Muscle of leg (tissue), 11 donors: Measurements from ENCODE around the gene TBC1D1. TPM values are rescaled to one million over a fixed set of nuclear protein-coding genes. Genes with fewer than 3 reads are reported as not detected.
A peak's percentile ranks its signal among the peaks of the same experiment; 100 is the strongest.
"Not testable (repeated sequence)": the region's sequence is repeated elsewhere in the genome, so short reads cannot be mapped to it uniquely, and the experiment has no call there.

Source experiments
- DNase-seq: peaks from one replicate; pipeline ENCODE4 v3.0.0; 2013
- H3K27ac ChIP-seq: one replicate; pipeline ENCODE4 v1.5.1; 2013; ENCODE audit warnings: mild to moderate bottlenecking, low read length, control low read depth
- H3K27me3 ChIP-seq: one replicate; pipeline ENCODE4 v1.6.1; 2013; ENCODE audit warnings: low read length; ENCODE audit not compliant: control insufficient read depth, insufficient read depth
- H3K36me3 ChIP-seq: one replicate; pipeline ENCODE4 v1.6.1; 2013; ENCODE audit warnings: low read length; ENCODE audit not compliant: control insufficient read depth, insufficient read depth
- H3K4me1 ChIP-seq: one replicate; pipeline ENCODE4 v1.6.1; 2013; ENCODE audit warnings: low read length; ENCODE audit not compliant: control insufficient read depth, insufficient read depth
- H3K4me3 ChIP-seq: one replicate; pipeline ENCODE4 v1.5.1; 2013; ENCODE audit warnings: low read length, control low read depth
- H3K9me3 ChIP-seq: replicated peaks from 2 replicates; pipeline ENCODE4 v1.6.1; 2013; ENCODE audit warnings: low read depth, low read length; ENCODE audit not compliant: control insufficient read depth
- WGBS: methylation state at CpG from one replicate; pipeline ENCODE4 v1.1.5; 2013; ENCODE audit warnings: missing lambda C conversion rate; ENCODE audit not compliant: insufficient coverage; 5-methylcytosine and 5-hydroxymethylcytosine counted together
- polyA plus RNA-seq, 8 donors: library from polyadenylated mRNA; unstranded; fragments of 120-200 nt; gene quantifications; one replicate each; pipeline versions ENCODE4 v1.2.1 to v1.2.3, GENCODE V29; 2013; ENCODE audit warnings: inconsistent platforms in 1 of 8, low replicate concordance in 1 of 8; ENCODE audit not compliant: insufficient read length in 8 of 8, insufficient read depth in 1 of 8
- total RNA-seq: library from RNA; stranded (reverse); fragments of 120-200 nt; gene quantifications from one replicate; pipeline ENCODE4 v1.2.4, GENCODE V29; 2013

TBC1D1 gene
- total and polyA plus RNA-seq, 9 donors = 38.0 to 85.3 (median 55.3) TPM

DNA sequence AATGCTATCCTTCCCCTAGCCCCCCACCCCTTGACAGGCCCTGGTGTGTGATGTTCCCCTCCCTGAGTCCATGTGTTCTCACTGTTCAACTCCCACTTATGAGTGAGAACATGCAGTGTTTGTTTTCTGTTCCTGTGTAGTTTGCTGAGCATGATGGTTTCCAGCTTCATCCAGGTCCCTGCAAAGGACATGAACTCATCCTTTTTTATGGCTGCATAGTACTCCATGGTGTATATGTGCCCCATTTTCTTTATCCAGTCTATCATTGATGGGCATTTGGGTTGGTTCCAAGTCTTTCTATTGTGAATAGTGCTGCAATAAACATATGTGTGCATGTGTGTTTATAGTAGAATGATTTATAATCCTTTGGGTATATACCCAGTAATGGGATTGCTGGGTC lies 32.2 kb downstream of the TBC1D1 start:
- not testable (repeated sequence) for H3K4me3 ChIP-seq, DNase-seq, H3K27me3 ChIP-seq, H3K27ac ChIP-seq, H3K4me1 ChIP-seq, H3K36me3 ChIP-seq, H3K9me3 ChIP-seq

DNA sequence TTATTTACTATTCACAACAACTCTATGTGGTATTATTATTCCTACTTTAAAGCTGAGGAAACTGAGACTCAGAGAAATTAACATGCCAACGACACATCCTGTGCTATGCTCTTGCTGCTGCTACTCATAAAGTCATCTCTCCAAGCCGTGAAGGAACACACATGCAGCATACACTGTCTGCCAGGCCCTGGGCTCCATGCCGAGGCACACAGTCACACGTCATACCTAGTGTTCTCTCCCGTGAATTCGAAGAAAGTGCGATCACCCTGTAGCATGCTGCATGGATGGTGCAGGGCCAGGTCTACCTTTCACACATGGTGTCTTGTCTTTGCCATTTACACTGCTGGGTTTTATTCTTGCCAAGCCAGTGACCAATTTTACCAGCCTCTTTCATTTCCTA lies 34.1 kb downstream of the TBC1D1 start:
- Histone ChIP-seq H3K4me1 (no peaks in the 10 kb centered on the region), H3K9me3 (no peaks in the 10 kb centered on the region), H3K4me3 (no peak overlapping the region), H3K27ac (no peak overlapping the region), H3K36me3 (no peaks in the 10 kb centered on the region), H3K27me3 (no peaks in the 10 kb centered on the region)
- WGBS = 77% methylated on average over 7 of the region's 7 CpGs
- DNase-seq = no peak

DNA sequence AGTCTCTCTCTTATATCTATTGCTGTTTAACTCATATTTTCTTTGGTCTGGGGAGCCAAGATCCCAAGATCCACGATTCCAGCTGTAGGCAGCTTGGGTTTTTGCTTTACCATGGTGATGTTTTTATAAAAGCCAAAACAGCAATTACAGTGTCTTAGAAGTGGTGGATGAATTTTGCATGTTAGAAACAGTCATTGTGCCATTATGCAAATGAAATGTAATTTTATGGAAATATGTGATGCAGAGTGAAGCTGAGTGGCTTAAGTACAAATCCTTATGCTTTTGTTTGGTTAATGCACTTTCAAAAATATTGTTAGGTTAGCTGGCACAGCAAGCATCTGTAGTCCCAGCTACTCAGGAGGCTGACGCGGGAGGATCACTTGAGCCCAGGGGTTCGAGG lies 36.5 kb downstream of the TBC1D1 start:
- H3K36me3 ChIP-seq = no peaks in the 10 kb centered on the region
- peaks cover 3% of the 10 kb centered on the region for H3K4me1 ChIP-seq
- H3K27ac ChIP-seq = no peak overlapping the region
- WGBS = 80% methylated on average over 2 of the region's 4 CpGs
- no peak overlapping the region for H3K4me3 ChIP-seq
- DNase-seq = no peak
- H3K9me3 ChIP-seq = no peaks in the 10 kb centered on the region
- H3K27me3 ChIP-seq = no peaks in the 10 kb centered on the region

DNA sequence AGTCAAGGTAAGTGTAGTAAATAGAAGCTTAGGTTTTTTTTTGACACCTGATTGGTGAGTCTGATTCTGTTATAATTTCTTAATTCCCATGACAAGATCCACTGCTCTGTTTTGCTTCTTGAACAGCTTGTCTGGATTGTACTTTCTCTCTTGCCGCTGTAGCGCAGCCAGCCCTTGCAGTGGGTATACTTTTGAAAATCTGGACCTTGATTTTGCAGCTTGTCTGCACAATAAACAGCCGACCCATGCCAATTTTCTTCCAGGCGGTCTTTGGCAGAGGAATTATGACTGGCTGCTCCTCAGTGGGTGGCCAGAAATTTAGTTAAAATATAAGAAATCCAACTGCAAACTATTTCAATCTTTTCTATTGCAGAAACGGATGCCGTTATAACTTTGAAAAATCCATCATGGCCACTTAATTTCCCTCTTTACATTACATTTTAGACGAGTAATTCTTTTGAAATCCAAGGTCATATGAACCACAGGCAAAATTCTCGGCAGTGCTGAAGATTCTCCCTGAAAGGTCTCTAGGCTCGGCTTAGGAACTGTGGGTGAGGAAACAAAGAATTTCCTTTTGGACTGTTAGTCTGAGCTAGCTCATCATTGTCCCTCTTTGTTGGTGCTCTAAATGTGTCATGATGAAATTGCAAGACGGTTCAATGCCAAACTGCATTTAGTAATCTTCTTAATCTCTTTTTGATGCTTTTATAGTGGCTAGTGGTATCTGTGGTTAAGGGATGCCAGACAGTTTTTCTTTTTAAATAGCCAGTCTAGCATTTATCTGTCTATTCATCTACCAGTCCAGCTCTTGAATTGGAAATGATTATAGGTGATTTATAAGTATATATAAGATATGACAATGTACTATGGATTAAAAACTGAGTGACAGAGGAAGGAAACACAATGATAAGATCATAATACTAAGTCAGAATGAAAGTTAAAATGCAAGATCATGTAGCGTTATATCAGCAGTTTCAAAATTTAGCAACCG lies 37.8 kb downstream of the TBC1D1 start:
- 61% methylated on average over 2 of the region's 12 CpGs for WGBS
- Histone ChIP-seq H3K9me3 (no peaks in the 10 kb centered on the region), H3K4me1 (peaks cover 3% of the 10 kb centered on the region), H3K27ac (no peak overlapping the region), H3K36me3 (no peaks in the 10 kb centered on the region), H3K4me3 (no peak overlapping the region), H3K27me3 (no peaks in the 10 kb centered on the region)
- DNase-seq = no peak

DNA sequence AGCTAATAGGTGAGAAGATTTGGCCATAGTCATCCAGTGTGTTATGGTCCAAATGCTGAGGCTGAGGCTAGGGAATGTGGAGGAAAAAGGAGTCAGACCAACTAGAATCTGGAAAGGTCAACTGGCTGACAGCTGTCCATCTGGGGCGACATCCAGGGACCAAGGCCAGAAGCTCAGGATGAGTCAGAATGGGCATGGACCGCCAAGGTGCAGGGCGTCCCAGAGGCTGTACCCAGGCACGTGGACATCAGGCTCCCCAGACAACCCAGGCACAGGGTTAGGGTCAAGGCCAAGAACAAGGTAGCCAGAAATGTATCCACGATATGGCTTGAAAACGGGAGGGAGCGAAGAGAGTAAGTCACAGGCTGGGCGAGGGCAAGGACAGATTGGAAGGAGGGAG lies 43.2 kb downstream of the TBC1D1 start:
- 94% methylated on average over 8 of the region's 8 CpGs for WGBS
- Histone ChIP-seq H3K27ac (no peak overlapping the region), H3K36me3 (no peaks in the 10 kb centered on the region), H3K4me3 (no peak overlapping the region), H3K9me3 (no peaks in the 10 kb centered on the region), H3K27me3 (no peaks in the 10 kb centered on the region), H3K4me1 (peaks cover 3% of the 10 kb centered on the region)
- no peak for DNase-seq

DNA sequence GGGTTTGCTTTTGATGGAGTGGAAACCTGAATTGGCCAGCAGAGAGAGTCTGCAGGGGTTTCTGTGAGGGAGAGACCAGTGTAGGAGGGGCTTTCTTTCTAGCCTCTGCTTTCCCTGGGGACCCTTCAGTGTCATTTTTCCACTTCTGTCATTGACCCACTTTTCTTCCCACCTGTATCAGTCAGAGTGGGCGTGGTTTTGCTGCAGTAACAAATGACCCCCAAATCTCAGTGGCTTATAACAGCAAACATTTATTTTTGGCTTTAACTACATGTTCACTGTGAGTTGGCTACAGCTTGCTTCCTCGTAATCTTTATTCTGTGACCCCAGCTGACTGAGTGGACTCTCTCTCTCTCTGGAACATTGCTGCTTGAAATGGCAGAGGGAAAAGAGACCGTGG lies 43.7 kb downstream of the TBC1D1 start:
- H3K9me3 ChIP-seq = no peaks in the 10 kb centered on the region
- peaks cover 3% of the 10 kb centered on the region for H3K4me1 ChIP-seq
- WGBS = 50% methylated on average over 1 of the region's 3 CpGs
- no peak overlapping the region for H3K4me3 ChIP-seq
- no peak for DNase-seq
- H3K27ac ChIP-seq = no peak overlapping the region
- H3K36me3 ChIP-seq = no peaks in the 10 kb centered on the region
- no peaks in the 10 kb centered on the region for H3K27me3 ChIP-seq

DNA sequence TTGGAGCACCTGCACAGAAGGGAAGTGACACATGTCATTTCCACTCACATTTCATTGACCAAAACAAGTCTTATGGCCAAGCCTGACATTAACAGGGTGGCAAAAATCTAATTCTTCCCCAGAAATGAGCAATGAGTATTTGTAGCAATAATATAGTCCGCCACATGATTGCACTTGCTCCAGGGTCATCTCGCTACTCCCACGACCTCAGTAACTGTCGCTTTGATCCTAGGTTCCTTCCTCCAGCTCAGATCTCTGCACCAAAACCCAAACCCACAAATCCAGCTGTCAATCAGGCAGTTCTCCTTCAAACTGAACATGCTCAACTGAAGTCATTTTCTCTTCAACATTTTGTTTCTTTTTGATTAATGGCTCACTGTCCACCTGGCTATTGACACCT lies 44.1 kb downstream of the TBC1D1 start:
- Histone ChIP-seq H3K27me3 (no peaks in the 10 kb centered on the region), H3K4me1 (peaks cover 3% of the 10 kb centered on the region), H3K9me3 (no peaks in the 10 kb centered on the region), H3K4me3 (no peak overlapping the region), H3K36me3 (no peaks in the 10 kb centered on the region), H3K27ac (no peak overlapping the region)
- DNase-seq = no peak
- WGBS = 67% methylated on average over 3 of the region's 4 CpGs

DNA sequence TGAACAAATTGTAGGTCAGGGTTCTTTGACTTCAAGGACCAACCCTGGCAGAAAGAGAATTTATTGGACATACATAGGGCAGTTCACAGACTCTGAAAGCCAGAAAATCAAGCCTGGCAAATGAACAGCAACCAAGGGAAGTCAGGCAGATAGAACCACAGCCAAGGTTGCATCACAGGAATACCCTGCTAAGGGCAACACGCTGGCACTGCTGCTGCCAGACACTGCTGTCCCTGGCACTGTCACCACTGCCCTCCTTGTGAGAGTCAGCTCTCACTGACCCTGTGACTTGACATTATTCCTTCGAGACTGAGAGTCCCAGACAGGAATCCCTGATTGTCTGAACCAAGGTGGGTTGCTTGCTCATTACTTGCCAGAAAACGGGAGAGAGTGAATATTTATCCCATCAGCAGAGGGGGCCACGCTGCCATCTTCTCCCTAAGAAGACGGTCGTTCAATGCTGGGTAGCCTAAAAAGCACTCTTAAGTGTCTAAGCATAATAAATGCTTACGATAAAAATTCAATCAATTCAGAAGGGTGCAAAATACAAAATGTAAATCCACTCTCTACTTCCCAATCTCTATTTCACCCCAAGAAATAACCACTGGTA lies 46.1 kb downstream of the TBC1D1 start:
- H3K4me1 ChIP-seq = no peaks in the 10 kb centered on the region
- no peak overlapping the region for H3K27ac ChIP-seq
- no peak for DNase-seq
- H3K36me3 ChIP-seq = no peaks in the 10 kb centered on the region
- 63% methylated on average over 4 of the region's 7 CpGs for WGBS
- H3K4me3 ChIP-seq = no peak overlapping the region
- H3K9me3 ChIP-seq = no peaks in the 10 kb centered on the region
- no peaks in the 10 kb centered on the region for H3K27me3 ChIP-seq

DNA sequence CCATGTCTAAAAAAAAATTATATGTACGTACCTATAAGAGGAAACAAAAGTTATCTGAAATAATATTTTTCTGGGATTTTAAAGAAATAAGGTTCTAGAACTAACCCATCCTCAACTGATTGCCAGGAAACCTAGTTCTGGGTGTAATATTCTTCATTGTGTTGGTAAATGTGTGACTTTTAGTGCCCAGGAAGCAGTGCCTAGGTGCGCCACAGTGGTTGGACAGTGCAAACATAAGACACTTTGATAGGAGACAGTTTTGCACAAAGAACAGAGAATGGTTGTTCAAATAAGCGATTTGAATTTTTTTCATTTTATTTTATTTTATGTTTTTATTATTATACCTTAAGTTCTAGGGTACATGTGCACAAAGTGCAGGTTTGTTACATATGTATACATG lies 47.3 kb downstream of the TBC1D1 start:
- no peak overlapping the region for H3K4me3 ChIP-seq
- no peak for DNase-seq
- H3K27me3 ChIP-seq = no peaks in the 10 kb centered on the region
- WGBS = no CpG with 5 or more reads among the region's 3 CpGs
- H3K27ac ChIP-seq = no peak overlapping the region
- H3K36me3 ChIP-seq = no peaks in the 10 kb centered on the region
- no peaks in the 10 kb centered on the region for H3K4me1 ChIP-seq
- no peaks in the 10 kb centered on the region for H3K9me3 ChIP-seq

DNA sequence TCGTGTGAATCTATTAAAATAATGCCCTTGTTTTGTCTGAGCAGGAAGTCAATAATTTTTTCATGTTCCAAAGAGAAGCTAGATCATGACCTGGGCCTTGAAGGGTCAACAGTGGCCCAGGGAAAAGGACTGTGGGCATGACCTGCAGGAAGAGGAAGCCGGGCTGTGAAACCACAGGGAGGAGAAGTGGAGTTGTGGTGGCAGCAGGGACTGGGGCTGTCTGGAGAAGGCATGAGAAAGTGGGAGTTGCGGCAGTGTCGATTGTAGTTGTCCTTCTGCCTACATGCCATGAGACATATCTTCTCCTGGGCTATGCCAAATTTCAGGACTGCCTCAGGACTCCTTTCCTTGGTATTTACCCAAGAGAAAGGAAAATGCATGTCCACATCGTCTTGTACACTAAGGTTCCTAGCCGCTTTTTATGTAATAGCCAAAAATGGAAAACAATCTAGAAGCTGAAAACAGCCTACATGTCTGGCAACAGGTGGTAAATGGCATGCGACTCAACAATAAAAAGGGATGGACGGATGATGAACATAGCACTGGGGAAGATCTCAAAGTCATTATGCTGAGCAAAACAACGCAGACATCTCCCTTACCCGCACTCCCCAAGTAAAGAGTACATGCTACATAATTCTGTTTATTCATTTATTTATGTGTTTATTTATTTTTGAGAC lies 55.8 kb downstream of the TBC1D1 start:
- WGBS = 73% methylated on average over 5 of the region's 10 CpGs
- Histone ChIP-seq H3K9me3 (no peaks in the 10 kb centered on the region), H3K4me3 (no peak overlapping the region), H3K27ac (no peak overlapping the region), H3K36me3 (no peaks in the 10 kb centered on the region), H3K4me1 (no peaks in the 10 kb centered on the region), H3K27me3 (no peaks in the 10 kb centered on the region)
- peak; percentile 41 for DNase-seq
